ENCODE data around the gene ZNRF1.

ZNRF1 gene

GRCh38 chr16:75147968-75148310, 149.1 kb downstream of the ZNRF1 start:
- Mint-ChIP-seq H3K4me1 (ENCODE audit: low read depth) (peaks cover 42% of the 10 kb centered on the region), H3K9me3 (peaks cover 20% of the 10 kb centered on the region), H3K4me3 (peak overlapping the region; percentile 88), H3K36me3 (ENCODE audit: low read depth) (peaks cover 34% of the 10 kb centered on the region), H3K27ac (peak overlapping the region; percentile 81), H3K27me3 (no peaks in the 10 kb centered on the region)
- DNase-seq = no peak

- peak; percentile 97 for DNase-seq
- H3K27ac Mint-ChIP-seq = peak within 1 kb of the TSS; percentile 89
- H3K27me3 Mint-ChIP-seq = no peaks in the 10 kb centered on the region
- peaks cover 44% of the 10 kb centered on the region for H3K4me1 Mint-ChIP-seq (ENCODE audit: low read depth)
- peaks cover 22% of the 10 kb centered on the region for H3K9me3 Mint-ChIP-seq
- H3K4me3 Mint-ChIP-seq = peak within 1 kb of the TSS; percentile 88
- peaks cover 41% of the 10 kb centered on the region for H3K36me3 Mint-ChIP-seq (ENCODE audit: low read depth)
Observed at GRCh38 chr16:75148311-75149195, 149.7 kb downstream of the ZNRF1 start, which contains the start of gene ZFP1. Gene ZFP1 (plus strand): TSS chr16:75148524. CDS start chr16:75152952, 4,428 bp downstream.

GRCh38 chr16:75151798-75152197, 153.0 kb downstream of the ZNRF1 start:
- DNase-seq = no peak
- peaks cover 69% of the 10 kb centered on the region for H3K36me3 Mint-ChIP-seq (ENCODE audit: low read depth)
- H3K27ac Mint-ChIP-seq = peak overlapping the region; percentile 69
- H3K4me1 Mint-ChIP-seq (ENCODE audit: low read depth) = peaks cover 45% of the 10 kb centered on the region
- no peak overlapping the region for H3K4me3 Mint-ChIP-seq
- H3K27me3 Mint-ChIP-seq = no peaks in the 10 kb centered on the region
- H3K9me3 Mint-ChIP-seq = peaks cover 22% of the 10 kb centered on the region

GRCh38 chr16:75152635-75153034, 153.8 kb downstream of the ZNRF1 start:
- H3K9me3 Mint-ChIP-seq = peaks cover 22% of the 10 kb centered on the region
- H3K27ac Mint-ChIP-seq = peak overlapping the region; percentile 69
- H3K4me1 Mint-ChIP-seq (ENCODE audit: low read depth) = peaks cover 43% of the 10 kb centered on the region
- DNase-seq = no peak
- H3K27me3 Mint-ChIP-seq = no peaks in the 10 kb centered on the region
- H3K36me3 Mint-ChIP-seq (ENCODE audit: low read depth) = peaks cover 75% of the 10 kb centered on the region
- H3K4me3 Mint-ChIP-seq = no peak overlapping the region

GRCh38 chr16:75160386-75160785, 161.6 kb downstream of the ZNRF1 start:
- DNase-seq = no peak
- Mint-ChIP-seq H3K27ac (no peak overlapping the region), H3K4me3 (no peak overlapping the region), H3K9me3 (peaks cover 10% of the 10 kb centered on the region), H3K27me3 (no peaks in the 10 kb centered on the region), H3K36me3 (ENCODE audit: low read depth) (peaks cover 83% of the 10 kb centered on the region), H3K4me1 (ENCODE audit: low read depth) (peaks cover 2% of the 10 kb centered on the region)
